CD4-positive, alpha-beta T cell treated with Interleukin-2 at 100 ng/mL for 4 hours (primary cell): Measurements from ENCODE around the gene TMEM43.

ENCODE experiments used
- DNase-seq: peaks from one replicate; pipeline ENCODE4 v3.0.0-alpha.2; 2020; ENCODE audit warnings: low spot score

TMEM43 gene

DNA sequence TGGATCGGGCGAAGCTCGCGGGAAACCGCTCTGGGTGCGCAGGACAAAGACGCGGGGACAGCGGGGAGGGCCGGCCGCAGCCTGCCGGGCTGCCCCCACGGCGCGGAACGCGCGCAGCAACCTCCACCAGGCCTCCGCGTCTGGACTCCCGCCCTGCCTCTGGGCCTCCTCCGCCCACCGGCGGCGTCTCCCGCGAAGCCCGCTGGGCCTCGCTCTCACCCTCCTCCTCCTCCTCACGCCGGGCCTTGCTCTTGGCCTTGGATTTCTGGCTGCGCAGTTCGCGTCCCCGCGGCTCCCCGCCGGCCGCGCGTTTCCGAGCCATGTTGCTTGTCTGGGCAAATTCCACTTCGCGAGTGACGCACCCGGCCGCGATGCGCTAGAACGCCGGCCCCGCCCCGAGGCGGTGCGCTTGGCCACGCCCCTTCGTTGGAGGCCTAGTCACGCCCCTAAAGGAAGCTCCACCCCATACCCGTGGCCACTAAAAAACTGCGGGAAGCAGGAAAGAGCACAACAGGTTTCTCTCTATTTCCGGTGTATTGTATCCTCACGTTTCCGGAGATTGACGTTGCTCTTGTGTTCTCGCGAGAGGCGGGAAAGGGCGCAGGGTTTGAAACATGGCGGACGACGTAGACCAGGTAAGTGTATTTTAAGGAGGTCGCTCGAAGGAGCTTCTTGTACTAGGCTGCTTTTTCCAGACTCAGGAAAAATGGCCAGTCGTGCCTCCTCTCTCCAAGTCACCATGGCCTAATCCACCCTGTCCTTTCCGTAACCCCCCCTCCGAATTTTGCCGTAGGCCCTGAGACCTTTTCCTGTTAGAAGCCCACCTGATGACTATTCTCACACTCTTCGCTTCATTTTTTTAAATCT, 53.6 kb downstream of the TMEM43 start, which contains the start of the genes LSM3 and XPC:
Gene LSM3 (plus strand): TSS at position 571 of the 867 bp plus-strand sequence. CDS start 44 bp downstream, at position 615.
Gene XPC (minus strand): TSS at position 355 of the 867 bp plus-strand sequence. CDS start 33 bp downstream, at position 322.
- DNase-seq: peak; percentile 99

DNA sequence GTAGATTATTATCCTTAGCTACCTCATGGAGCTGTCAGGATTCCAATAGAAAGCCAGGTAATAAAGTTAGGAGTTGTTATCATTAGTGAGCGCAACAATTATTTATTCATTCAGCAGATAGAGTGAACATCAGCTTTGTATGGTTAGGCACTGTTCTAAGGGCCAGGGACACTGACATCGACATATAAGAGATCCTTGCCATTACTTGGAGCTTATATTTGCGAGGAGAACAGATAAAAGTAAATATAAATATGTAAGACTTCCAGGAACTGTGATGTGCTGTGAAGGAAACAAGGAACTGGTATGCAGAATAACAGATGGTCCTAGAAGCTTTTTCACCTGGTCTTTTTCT, 54.2 kb downstream of the TMEM43 start:
- DNase-seq: no peak

DNA sequence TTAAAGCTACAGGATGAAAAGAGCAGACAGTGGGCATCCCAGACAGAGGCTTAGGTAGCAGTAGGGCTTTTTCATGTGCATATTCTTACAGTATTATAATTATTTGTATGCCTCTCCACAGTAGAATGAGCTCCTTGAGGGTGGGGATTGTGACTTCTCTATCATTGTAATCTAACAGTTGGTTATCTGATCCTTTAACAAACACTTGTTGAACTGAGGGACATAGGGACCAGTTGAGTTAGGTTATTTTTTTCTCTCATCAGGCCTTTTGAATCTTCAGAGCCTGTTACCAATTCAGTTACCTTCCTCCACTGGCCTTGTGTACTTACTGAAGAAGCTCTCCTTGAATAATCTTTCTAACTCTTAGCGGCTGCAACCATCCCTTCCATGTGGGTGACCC, 54.9 kb downstream of the TMEM43 start:
- no peak for DNase-seq

DNA sequence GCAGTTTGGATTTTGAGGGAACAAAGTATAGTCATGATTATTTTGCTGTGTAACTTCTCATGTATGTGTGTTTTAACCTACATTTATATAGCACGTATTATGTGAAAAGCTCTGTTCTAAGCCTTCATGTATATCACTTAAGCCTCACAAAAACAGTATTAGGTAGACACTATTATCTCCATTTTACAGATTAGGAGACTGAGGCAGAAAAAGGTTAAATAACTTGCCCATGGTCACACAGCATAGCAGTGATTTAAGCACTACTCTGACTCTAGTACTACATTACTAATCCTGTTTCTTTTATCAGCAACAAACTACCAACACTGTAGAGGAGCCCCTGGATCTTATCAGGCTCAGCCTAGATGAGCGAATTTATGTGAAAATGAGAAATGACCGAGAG, 56.4 kb downstream of the TMEM43 start:
- DNase-seq: no peak

DNA sequence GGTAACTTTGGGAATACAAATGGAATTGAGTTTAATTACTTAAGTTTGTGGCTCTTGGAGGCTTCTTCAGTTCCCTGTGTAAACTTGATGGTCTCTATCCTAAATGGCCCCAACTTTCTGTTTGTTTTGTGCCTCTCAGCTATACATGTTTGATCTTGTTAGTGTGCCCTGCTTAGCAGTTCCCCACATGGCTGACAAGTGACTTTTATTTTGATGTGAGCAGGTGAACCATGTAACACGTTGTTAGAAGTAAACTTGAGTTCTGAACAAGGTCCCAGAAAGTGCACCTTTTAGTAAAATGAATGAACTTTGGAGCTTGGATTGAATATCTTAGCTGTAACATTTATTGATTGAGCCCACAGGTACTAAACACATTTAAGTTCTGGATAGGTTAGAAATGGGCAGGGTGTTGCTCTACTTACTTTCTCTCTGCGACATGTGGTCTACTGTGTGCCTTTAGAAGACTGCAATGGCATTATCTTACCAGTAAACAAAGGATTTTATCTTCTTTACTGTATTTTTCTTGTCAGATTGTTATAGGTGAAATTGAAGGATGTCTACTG, 58.2 kb downstream of the TMEM43 start:
- no peak for DNase-seq

DNA sequence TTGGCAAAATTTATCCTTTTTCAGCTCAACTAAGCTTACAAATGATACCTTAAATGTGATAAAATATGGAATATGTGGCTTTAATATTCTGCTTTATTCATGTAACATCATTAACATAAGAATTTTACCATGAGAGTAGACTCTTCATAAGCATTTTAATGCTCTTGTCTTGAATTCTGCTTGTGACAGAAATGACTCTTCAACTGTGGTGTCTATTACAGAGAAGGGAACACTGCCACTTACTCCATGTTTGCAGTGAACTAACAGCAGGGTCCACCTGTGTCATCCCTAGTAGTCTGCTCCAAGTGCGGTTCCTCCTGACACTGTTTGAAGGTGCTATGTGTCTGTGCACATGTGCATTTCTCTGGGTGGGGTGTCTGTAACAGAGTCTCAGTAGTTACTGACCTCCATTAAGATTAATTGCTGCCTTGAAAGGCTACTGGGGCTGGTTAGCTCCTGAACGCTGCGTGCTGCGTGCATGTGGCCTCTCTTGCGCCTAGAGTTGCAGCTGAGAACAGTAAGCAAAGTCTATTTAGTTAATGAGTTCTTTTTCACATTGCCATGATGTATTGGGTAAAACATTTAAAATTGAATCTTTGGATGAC, 62.1 kb downstream of the TMEM43 start:
- DNase-seq: no peak

DNA sequence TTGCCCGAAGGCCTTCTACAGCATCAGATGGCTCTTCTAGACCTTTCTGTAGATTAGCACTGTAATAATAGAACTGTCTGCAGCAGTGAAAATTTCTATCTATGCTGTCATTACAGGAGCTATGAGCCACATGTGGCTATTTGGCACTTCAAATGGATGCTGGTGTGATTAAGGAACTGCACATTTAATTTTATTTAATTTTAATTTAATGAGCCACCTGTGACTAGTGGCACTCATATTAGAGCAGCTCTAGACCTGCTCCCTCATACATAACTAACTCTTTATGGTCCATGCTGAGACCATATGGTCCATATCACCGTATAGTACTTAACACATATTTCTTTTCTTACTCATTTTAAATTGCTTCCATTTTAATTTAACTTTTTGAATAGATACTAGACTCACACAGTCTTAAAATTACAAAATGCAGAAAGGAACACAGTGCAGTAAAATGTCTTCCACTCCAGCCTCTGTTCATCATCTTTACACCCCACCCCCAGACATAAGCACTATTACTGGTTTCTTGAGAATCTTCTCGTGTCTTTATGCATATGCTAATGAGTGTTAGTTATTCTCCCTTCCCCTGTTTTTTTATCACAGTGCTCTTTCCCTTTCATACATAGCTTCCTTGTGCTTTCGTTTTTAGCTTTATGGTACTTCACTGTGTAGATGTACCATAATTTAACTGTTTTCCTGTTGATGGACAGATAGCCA, 63.3 kb downstream of the TMEM43 start:
- DNase-seq: no peak
